Esophagus (tissue), 2 donors: ENCODE data around the gene C5. TPM values are rescaled to one million over a fixed set of nuclear protein-coding genes. Genes with fewer than 3 reads are reported as not detected.
A peak's percentile ranks its signal among the peaks of the same experiment; 100 is the strongest.

Experiments used
- H3K27ac ChIP-seq, 2 donors: one replicate each; pipeline ENCODE4 v1.5.1; 2013; ENCODE audit warnings: low read depth in 2 of 2, mild to moderate bottlenecking in 2 of 2, inconsistent platforms in 1 of 2, low read length in 1 of 2, moderate library complexity in 1 of 2
- H3K27me3 ChIP-seq, 2 donors: one replicate each; pipeline ENCODE4 v1.6.1; 2013; ENCODE audit warnings: low read length in 2 of 2, control low read depth in 1 of 2, mild to moderate bottlenecking in 1 of 2; ENCODE audit not compliant: insufficient read depth in 2 of 2, control insufficient read depth in 1 of 2
- H3K36me3 ChIP-seq, 2 donors: one replicate each; pipeline ENCODE4 v1.6.1; 2013; ENCODE audit warnings: low read length in 1 of 2; ENCODE audit not compliant: control insufficient read depth in 2 of 2, insufficient read depth in 2 of 2
- H3K4me1 ChIP-seq, 2 donors: one replicate each; pipeline ENCODE4 v1.6.1; 2013; ENCODE audit warnings: low read length in 1 of 2; ENCODE audit not compliant: control insufficient read depth in 2 of 2, insufficient read depth in 2 of 2
- H3K4me3 ChIP-seq, 2 donors: one replicate each; pipeline ENCODE4 v1.5.1; 2013; ENCODE audit warnings: low read length in 2 of 2, mild to moderate bottlenecking in 2 of 2, low read depth in 1 of 2, moderate library complexity in 1 of 2
- H3K9me3 ChIP-seq, 2 donors: one replicate each; pipeline ENCODE4 v1.6.1; 2013; ENCODE audit warnings: mild to moderate bottlenecking in 2 of 2, low read depth in 1 of 2, low read length in 1 of 2, moderate library complexity in 1 of 2; ENCODE audit not compliant: control insufficient read depth in 2 of 2, insufficient read depth in 1 of 2
- WGBS, 2 donors: extraction: QIAGEN DNeasy Blood & Tissue Kit; methylation state at CpG; one replicate each; pipeline ENCODE4 v1.1.7; 2013; 5-methylcytosine and 5-hydroxymethylcytosine counted together
- polyA plus RNA-seq, 2 donors: library from polyadenylated mRNA; stranded (reverse); fragments of 200-250 nt; gene quantifications; one replicate each; pipeline ENCODE4 v1.2.3, GENCODE V29; 2013
- donor health status: healthy with polysubstance abuse.
- donor health status: Bipolar disorder and iron deficiency.

C5 gene
- polyA plus RNA-seq, 2 donors: 1.0 to 1.7 TPM

GRCh38 chr9:120924698-120925534 is 125.2 kb downstream of the C5 start:
- H3K4me3 ChIP-seq: no peak overlapping the region
- H3K9me3 ChIP-seq: no peaks in the 10 kb centered on the region
- H3K36me3 ChIP-seq: no peaks in the 10 kb centered on the region
- H3K27me3 ChIP-seq: no peaks in the 10 kb centered on the region
- 75 to 81% methylated on average over 11 of the region's 11 CpGs for WGBS, 2 donors
- H3K4me1 ChIP-seq: peaks cover 2 to 4% of the 10 kb centered on the region in 2 donors
- peak overlapping the region; percentile 6 to 18 for H3K27ac ChIP-seq

GRCh38 chr9:120923620-120924328 is 126.3 kb downstream of the C5 start:
- no peaks in the 10 kb centered on the region for H3K9me3 ChIP-seq
- no peak overlapping the region for H3K4me3 ChIP-seq
- peaks cover 2 to 7% of the 10 kb centered on the region in 2 donors for H3K4me1 ChIP-seq
- peak overlapping the region; percentile 10 to 34 for H3K27ac ChIP-seq
- no peaks in the 10 kb centered on the region for H3K27me3 ChIP-seq
- WGBS, 2 donors: 81 to 84% methylated on average over 11 of the region's 11 CpGs
- H3K36me3 ChIP-seq: no peaks in the 10 kb centered on the region

GRCh38 chr9:120922404-120923195 is 127.5 kb downstream of the C5 start:
- no peak overlapping the region for H3K4me3 ChIP-seq
- no peaks in the 10 kb centered on the region for H3K36me3 ChIP-seq
- WGBS, 2 donors: 70 to 74% methylated on average over 7 of the region's 7 CpGs
- peak overlapping the region; percentile 51 to 53 for H3K27ac ChIP-seq
- peaks cover 2 to 7% of the 10 kb centered on the region in 2 donors for H3K4me1 ChIP-seq
- no peaks in the 10 kb centered on the region for H3K27me3 ChIP-seq
- H3K9me3 ChIP-seq: no peaks in the 10 kb centered on the region

- Histone ChIP-seq H3K4me1 (peaks cover 2 to 4% of the 10 kb centered on the region in 2 donors), H3K36me3 (no peaks in the 10 kb centered on the region), H3K9me3 (no peaks in the 10 kb centered on the region), H3K27me3 (no peaks in the 10 kb centered on the region), H3K4me3 (no peak overlapping the region), H3K27ac (peak overlapping the region; percentile 28 to 68)
- WGBS, 2 donors: 58 to 59% methylated on average over 8 of the region's 8 CpGs
Measured at GRCh38 chr9:120921661-120922181, 128.4 kb downstream of the C5 start.

GRCh38 chr9:120920806-120921178 is 129.3 kb downstream of the C5 start:
- H3K4me3 ChIP-seq: no peak overlapping the region
- H3K9me3 ChIP-seq: no peaks in the 10 kb centered on the region
- 62 to 68% methylated on average over 3 of the region's 3 CpGs for WGBS, 2 donors
- no peaks in the 10 kb centered on the region for H3K36me3 ChIP-seq
- peaks cover 2 to 3% of the 10 kb centered on the region in 2 donors for H3K4me1 ChIP-seq
- no peaks in the 10 kb centered on the region for H3K27me3 ChIP-seq
- H3K27ac ChIP-seq: peak overlapping the region; percentile 63 to 66

GRCh38 chr9:120919843-120920805 is 130.0 kb downstream of the C5 start:
- Histone ChIP-seq H3K9me3 (no peaks in the 10 kb centered on the region), H3K4me3 (no peak overlapping the region), H3K27ac (peak overlapping the region; percentile 82), H3K27me3 (no peaks in the 10 kb centered on the region), H3K4me1 (peaks cover 2 to 3% of the 10 kb centered on the region in 2 donors), H3K36me3 (no peaks in the 10 kb centered on the region)
- 78 to 83% methylated on average over 6 of the region's 6 CpGs for WGBS, 2 donors

GRCh38 chr9:120918931-120919842 is 130.9 kb downstream of the C5 start:
- Histone ChIP-seq H3K36me3 (no peaks in the 10 kb centered on the region), H3K4me3 (no peak overlapping the region), H3K27me3 (no peaks in the 10 kb centered on the region), H3K4me1 (peaks cover 0 to 3% of the 10 kb centered on the region in 2 donors), H3K27ac (peak overlapping the region; percentile 82), H3K9me3 (no peaks in the 10 kb centered on the region)
- 73 to 75% methylated on average over 20 of the region's 20 CpGs for WGBS, 2 donors
